Activated CD4-positive, alpha-beta T cell treated with anti-CD3 and anti-CD28 coated beads, Interleukin-2, amount 50 U/mL, for 1 hour (primary cell): ENCODE results near the gene MYO3B.
"Not testable (repeated sequence)": the region's sequence is repeated elsewhere in the genome, so short reads cannot be mapped to it uniquely, and the experiment has no call there.

Experiments
- DNase-seq: peaks from one replicate; pipeline ENCODE4 v3.0.0-alpha.2; 2020

The MYO3B gene

DNA sequence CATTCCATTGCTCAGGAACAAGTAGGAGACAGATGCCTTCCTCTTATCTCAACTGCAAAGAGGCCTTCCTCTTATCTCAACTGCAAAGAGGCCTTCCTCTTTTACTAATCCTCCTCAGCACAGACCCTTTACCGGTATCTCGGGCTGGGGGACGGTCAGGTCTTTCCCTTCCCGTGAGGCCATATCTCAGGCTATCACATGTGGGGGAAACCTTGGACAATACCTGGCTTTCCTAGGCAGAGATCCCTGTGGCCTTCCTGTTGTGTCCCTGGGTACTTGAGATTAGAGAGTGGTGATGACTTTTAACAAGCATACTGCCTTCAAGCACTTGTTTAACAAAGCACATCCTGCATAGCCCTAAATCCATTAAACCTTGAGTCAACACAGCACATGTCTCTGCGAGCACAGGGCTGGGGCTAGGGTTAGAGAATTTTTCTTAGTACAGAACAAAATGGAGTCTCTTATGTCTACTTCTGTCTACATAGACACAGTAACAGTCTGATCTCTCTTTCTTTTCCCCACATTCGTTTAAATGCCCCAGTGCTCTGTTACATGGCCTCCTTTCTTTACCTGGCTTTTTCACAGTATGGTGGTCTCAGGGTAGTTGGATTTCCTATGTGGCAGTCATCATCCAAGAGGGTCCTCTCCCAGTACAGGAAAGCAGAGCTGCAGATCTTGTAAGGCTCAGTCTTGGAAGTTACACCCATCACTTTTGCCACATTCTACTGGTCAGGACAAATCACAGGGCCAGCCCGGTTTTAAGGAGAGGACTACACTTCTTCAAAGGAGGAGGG lies 86.0 kb downstream of the MYO3B start:
- DNase-seq, result not testable (repeated sequence)

- DNase-seq, result no peak
These were observed 86.5 kb downstream of the MYO3B start for GRCh38 chr2:170264522-170264860.

DNA sequence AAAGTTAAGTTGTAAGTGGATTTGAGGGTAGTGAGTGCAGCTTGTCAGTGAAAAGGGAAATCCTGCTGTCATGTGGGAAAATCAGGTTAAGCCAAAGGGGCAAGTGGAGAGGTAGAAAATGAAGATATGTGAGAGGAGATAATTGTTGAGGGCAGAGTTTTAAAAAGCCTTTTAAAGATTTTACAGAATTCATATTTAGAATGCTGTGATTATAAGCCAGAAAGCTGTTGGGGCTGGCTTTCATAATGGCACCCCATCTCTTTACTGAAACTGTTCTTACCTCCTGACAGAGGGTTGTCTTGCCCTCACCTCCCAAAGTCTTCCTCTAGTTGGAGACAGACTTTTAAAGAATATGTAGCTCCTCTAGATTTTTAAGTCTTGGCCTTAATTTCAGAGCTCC lies 86.9 kb downstream of the MYO3B start:
- DNase-seq, result no peak

- no peak for DNase-seq
These were observed 87.4 kb downstream of the MYO3B start for GRCh38 chr2:170265321-170265720.

DNA sequence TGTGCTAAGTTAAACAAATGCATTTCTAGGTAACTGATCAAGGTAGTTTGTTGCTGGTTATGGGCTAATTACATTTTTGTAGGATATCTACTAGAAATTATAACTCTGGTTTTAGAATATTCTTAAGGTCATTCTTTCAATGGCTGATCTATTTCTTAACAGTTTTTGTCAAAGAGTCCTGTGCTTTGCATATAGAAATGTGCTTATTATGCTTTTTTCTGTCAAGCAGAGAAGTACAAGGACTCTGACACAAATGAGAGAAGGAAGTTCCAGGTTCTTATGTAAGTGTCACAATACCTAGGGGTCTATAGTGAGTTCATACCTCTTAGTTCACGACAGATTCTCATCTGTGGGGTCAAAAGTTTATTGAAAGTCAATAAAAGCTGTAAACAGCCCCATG lies 88.4 kb downstream of the MYO3B start:
- DNase-seq, result no peak

DNA sequence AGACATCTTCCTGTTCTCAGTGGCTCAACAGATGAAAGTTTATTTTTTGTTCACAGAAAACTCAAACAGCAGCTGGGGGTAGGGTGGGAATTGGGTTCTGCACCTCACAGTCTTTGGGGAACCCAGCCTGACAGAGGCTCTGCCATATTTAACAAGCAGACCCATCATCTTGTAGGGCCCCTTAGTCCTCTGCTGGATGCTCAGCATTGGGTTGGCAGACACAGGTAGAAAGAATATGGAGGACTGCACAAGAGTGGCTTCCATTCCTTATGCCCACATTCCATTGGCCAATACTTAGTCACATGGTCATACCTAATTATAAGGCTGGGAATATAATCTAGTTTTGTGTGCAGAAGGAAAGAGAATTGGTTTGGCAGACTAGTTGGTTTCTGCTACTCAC lies 89.1 kb downstream of the MYO3B start:
- no peak for DNase-seq

GRCh38 chr2:170270278-170270864 lies 92.4 kb downstream of the MYO3B start:
- no peak for DNase-seq

DNA sequence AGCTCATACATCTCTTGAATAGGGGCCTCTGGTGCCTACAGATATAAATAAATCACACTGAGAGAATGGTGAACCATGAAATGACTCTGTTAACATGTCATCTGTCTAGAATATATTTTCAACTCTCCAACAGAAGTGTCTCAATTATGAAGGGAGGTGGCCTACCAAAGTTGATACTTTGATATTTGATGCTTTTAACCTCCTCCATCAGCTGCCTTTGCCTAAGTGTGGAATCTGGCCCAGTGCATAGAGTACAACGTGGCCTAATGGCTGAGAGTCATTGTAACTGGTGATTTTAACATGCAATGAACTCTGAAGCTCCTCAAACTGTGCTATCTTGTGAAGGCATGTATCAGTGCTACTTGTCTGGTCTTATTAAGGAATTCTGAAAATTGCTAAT lies 93.4 kb downstream of the MYO3B start:
- DNase-seq, result no peak

GRCh38 chr2:170276056-170276455 lies 98.1 kb downstream of the MYO3B start:
- no peak for DNase-seq

DNA sequence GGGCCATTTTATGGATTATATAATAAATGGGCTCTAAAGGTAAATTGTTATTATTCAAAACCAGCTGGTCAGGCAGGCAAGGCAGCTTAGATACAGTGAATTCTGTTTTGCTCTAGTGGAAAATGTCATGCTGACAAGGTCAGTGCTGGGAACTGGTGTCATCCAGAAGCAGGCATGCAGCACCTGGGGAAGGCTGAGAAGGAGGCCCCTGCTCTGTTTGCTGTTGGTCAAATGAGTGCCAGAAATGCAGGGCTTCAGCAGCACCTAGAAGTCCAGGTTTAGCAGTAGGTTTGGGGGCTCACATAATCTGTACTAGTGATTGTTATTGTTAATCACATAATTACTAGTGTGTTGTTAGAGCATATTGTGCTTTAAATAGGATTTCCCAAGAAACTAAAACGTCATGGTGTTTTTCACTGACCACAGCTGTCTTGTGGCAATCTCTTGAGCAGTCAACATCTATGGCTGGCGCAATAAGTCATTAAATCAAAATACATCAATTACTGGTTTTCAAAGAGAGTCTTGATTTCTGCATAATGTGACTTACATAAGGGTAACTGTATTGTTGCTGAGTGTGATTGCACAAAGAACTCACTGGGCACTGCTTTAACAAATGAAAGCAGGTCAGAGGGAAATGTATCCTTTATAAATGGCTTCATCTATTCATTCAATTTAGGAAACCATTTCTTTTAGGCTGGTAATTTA lies 99.1 kb downstream of the MYO3B start:
- no peak for DNase-seq

GRCh38 chr2:170277951-170278350 lies 100.0 kb downstream of the MYO3B start:
- no peak for DNase-seq

- DNase-seq, result not testable (repeated sequence)
These were observed 101.7 kb downstream of the MYO3B start for GRCh38 chr2:170279615-170280014.

GRCh38 chr2:170282851-170283250 lies 104.9 kb downstream of the MYO3B start:
- no peak for DNase-seq

DNA sequence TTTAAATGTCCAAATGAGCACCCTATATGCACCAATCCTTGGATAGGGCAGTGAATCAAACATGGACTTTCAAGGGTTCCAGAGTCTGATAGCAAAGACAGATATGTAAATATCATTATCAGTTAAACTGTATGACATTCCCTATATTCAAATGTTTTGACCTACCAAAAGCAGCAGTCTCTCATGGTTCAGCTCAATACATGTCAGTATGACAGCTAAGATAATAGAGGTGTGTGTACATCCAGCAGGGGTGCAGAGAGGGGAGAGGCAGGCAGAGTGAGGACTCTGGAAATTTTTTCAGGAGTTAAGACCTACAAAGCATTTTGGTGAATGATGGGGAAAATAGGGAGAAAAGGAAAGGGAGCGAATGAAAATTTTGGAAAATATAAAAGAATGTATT lies 106.3 kb downstream of the MYO3B start:
- DNase-seq, result no peak

DNA sequence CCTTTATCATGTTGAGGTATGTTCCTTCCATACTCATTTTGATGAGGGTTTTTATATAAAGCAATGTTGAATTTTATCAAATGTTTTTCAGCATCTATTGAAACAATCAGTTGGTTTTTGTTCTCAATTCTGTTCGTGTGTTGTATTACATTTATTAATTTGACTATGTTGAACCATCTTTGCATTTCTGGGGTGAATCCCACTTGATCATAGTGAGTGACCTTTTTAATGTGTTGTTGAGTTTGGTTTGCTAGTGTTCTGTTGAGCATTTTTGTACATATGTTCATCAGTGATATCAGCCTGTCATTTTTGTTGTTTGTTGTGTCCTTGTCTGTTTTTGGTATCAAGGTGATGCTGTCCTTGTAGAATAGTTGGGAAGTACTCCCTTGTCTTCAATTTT lies 110.9 kb downstream of the MYO3B start:
- no peak for DNase-seq

- no peak for DNase-seq
These were observed 113.5 kb downstream of the MYO3B start for GRCh38 chr2:170291474-170291873.

DNA sequence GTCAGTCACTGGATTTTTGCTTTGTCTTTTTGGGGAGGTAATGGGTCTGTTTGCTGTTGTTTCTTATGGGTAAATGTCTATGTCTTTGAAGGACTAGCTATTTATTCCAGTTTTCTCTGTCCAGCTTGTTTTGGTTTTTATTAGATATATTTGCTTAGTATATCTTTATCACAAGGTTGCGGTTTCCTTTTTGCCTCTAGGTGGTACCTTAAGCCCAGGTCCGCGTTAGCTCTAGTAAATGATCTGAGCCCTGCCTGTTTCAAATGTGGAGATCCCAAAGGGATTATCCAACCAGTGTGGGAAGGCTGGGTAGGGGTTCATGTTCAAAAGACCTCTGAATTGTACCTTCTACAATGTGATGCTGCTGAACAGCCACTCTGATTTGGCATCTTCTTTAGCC lies 114.5 kb downstream of the MYO3B start:
- DNase-seq, result no peak

GRCh38 chr2:170297496-170297895 lies 119.5 kb downstream of the MYO3B start:
- no peak for DNase-seq

- no peak for DNase-seq
These were observed 120.2 kb downstream of the MYO3B start for GRCh38 chr2:170298115-170298514.

GRCh38 chr2:170298861-170299429 lies 121.0 kb downstream of the MYO3B start:
- no peak for DNase-seq

DNA sequence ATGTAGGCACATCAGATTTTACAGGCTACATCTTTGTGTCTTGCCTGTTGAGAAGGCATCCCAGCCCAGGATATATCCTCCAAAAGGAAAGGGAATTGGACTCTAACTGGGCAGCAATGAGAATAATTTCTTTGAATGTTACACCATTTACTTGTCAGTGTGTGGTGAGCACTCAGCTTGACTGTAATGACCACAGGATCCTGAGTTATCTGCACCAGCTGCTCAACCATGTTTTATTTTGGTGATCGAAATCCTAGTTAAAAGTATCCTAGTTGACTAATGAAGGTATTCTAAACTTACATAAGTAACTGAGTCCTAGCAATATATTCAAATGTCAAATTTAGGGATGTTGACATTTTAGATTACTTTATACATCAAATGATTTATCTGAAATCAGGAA lies 123.0 kb downstream of the MYO3B start:
- no peak for DNase-seq

- DNase-seq, result no peak
These were observed 123.7 kb downstream of the MYO3B start for GRCh38 chr2:170301626-170302025.

DNA sequence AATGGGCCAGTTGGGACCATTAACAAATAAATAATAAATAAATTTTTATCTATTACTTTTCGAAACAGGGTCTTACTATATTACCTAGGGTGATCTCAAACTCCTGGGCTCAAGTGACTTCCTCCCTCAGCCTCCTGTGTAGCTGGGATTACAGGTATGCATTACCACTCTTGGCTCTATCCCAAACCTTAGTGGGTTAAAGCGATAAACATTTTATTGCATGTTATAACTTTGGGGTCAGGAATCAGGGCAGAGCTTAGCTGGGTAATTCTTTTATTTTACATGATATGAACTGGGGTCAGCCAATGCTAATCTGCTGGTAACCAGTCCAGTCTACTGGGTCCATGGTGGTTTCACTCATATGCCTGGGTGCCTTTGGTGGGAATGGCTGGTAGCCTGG lies 127.8 kb downstream of the MYO3B start:
- DNase-seq, result no peak

DNA sequence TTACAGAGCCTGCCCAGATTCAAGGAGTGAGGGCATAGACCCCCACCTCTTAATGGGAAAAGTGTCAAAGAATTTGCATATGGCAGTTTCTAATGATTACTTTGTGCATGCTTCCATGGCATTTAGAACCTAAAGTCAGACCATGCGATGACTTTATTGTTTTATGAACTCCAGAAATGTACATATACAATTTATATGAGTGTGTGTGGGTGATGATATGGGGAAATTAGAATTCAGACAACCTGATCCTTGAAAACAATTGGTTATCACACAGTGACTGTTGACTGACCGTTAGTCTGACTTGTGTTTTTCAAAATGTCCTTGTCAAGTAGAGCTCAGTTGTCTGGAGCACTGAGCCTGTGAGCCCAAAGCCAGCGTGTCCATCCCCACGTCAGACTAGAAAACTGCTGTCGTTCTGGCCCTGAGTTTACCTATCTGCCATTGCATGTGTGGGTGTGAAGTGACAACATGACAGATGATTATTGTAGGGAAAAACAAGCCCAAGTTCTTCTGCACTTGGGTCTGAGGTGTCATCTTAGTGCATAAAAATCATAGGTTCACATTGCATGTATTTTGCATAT lies 128.4 kb downstream of the MYO3B start:
- DNase-seq, result no peak
